Ascending aorta (tissue), 2 donors: ENCODE measurements around the gene ARL8B. TPM values are rescaled to one million over a fixed set of nuclear protein-coding genes. Genes with fewer than 3 reads are reported as not detected.

Experiments
- DNase-seq, 2 donors: peaks; one replicate each; pipeline ENCODE4 v3.0.0-alpha.2; 2019; ENCODE audit warnings: low spot score in 2 of 2
- H3K27ac ChIP-seq, 2 donors: fragments of 200-600 bp; sonication (generic); one replicate each; pipeline ENCODE4 v1.5.1; 2016 to 2017; ENCODE audit warnings: mild to moderate bottlenecking in 1 of 2
- H3K27me3 ChIP-seq: fragments of 200-600 bp; sonication (generic); one replicate; pipeline ENCODE4 v1.5.1; 2017
- H3K36me3 ChIP-seq, 2 donors: fragments of 200-600 bp; sonication (generic); one replicate each; pipeline ENCODE4 v1.5.1; 2016
- H3K4me1 ChIP-seq, 2 donors: fragments of 200-600 bp; sonication (generic); one replicate each; pipeline ENCODE4 v1.5.1; 2016 to 2017; ENCODE audit warnings: mild to moderate bottlenecking in 1 of 2
- H3K4me3 ChIP-seq, 2 donors: fragments of 200-600 bp; sonication (generic); one replicate each; pipeline ENCODE4 v1.5.1; 2016 to 2017; ENCODE audit warnings: mild to moderate bottlenecking in 1 of 2
- H3K9me3 ChIP-seq, 2 donors: fragments of 200-600 bp; sonication (generic); one replicate each; pipeline ENCODE4 v1.5.1; 2016
- intact Hi-C: fragments of 100-400 bp; cut with DNase I; formaldehyde crosslinking; loops from one replicate; pipeline ENCODE4 v1.15.1; 2023
- total RNA-seq: library from RNA; depleted of rRNA; stranded (reverse); fragments of >200 nt; gene quantifications from one replicate; pipeline ENCODE4 v1.1.0, GENCODE V29; 2016
- TF ChIP-seq, protein P1 (sequence below), 3 experiments: fragments of 200-600 bp in 2 of 3; fragments of 450-650 bp in 1 of 3; sonication (generic) in 2 of 3; IDR thresholded peaks; one replicate each; pipeline ENCODE4 v1.5.1; 2016 to 2019; ENCODE audit warnings: antibody characterized with exemption in 3 of 3, mild to moderate bottlenecking in 1 of 3, moderate library complexity in 1 of 3

Gene ARL8B
- total RNA-seq, 1 donor from 2014 or later, result 6.4 TPM

DNA sequence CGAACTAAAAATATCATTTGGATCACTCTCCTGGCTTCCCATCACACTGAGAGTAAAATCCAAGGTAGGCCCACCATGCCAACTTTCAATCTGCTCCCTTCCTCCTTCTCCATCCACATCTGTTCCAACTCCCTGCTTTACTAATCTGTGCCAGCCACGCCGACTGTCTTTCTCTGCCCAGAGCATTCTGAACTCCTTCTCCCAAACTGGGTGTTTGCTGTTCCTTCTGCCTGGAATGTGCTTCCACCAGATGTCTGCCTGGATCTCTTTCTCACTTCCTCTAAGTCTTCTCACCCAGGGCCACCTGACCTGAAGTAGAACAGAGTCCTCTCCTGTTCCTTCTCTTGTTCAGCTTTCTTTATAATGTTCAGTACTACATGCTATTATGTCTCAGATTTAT lies 5.6 kb upstream of the ARL8B start:
- Histone ChIP-seq H3K4me1 (peaks cover 0 to 2% of the 10 kb centered on the region in 2 donors), H3K9me3 (no peaks in the 10 kb centered on the region), H3K27ac (no peak overlapping the region), H3K27me3 (no peaks in the 10 kb centered on the region), H3K36me3 (no peaks in the 10 kb centered on the region), H3K4me3 (no peak overlapping the region)
- DNase-seq, result no peak
- TF ChIP-seq, protein P1, sequence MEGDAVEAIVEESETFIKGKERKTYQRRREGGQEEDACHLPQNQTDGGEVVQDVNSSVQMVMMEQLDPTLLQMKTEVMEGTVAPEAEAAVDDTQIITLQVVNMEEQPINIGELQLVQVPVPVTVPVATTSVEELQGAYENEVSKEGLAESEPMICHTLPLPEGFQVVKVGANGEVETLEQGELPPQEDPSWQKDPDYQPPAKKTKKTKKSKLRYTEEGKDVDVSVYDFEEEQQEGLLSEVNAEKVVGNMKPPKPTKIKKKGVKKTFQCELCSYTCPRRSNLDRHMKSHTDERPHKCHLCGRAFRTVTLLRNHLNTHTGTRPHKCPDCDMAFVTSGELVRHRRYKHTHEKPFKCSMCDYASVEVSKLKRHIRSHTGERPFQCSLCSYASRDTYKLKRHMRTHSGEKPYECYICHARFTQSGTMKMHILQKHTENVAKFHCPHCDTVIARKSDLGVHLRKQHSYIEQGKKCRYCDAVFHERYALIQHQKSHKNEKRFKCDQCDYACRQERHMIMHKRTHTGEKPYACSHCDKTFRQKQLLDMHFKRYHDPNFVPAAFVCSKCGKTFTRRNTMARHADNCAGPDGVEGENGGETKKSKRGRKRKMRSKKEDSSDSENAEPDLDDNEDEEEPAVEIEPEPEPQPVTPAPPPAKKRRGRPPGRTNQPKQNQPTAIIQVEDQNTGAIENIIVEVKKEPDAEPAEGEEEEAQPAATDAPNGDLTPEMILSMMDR (IDR thresholded peaks at IDR 0.05), result no peak
- intact Hi-C loops, result no loop called here

DNA sequence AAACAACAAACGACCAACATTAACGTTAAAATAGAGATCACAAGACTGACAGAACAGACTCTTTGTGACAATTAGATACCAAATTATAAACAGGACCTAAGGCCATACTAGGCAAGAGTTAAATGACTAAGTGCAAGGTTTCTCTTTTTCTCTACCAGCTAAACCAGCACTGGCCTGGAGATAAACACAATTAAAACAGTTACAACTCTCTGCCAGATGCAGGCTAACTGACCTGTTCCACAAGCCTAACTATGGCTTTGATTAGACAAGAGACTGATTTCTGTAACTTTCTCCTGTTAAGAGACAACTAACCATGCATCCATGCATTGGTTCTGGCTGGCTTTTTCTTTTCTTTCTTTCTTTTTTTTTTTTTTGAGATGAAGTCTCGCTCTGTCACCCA lies 1.6 kb upstream of the ARL8B start:
- no peaks in the 10 kb centered on the region for H3K36me3 ChIP-seq
- intact Hi-C loops, result loop anchor here (5.0 kb wide), 3 partner anchors 143 to 818 kb away; partner anchors contain the start of genes BHLHE40 and SETMAR
- peaks cover 0 to 18% of the 10 kb centered on the region in 2 donors for H3K4me1 ChIP-seq
- no peaks in the 10 kb centered on the region for H3K27me3 ChIP-seq
- DNase-seq, result no peak
- no peak overlapping the region for H3K4me3 ChIP-seq
- TF ChIP-seq, protein P1 (IDR thresholded peaks at IDR 0.05), result no peak
- no peak overlapping the region for H3K27ac ChIP-seq
- no peaks in the 10 kb centered on the region for H3K9me3 ChIP-seq

DNA sequence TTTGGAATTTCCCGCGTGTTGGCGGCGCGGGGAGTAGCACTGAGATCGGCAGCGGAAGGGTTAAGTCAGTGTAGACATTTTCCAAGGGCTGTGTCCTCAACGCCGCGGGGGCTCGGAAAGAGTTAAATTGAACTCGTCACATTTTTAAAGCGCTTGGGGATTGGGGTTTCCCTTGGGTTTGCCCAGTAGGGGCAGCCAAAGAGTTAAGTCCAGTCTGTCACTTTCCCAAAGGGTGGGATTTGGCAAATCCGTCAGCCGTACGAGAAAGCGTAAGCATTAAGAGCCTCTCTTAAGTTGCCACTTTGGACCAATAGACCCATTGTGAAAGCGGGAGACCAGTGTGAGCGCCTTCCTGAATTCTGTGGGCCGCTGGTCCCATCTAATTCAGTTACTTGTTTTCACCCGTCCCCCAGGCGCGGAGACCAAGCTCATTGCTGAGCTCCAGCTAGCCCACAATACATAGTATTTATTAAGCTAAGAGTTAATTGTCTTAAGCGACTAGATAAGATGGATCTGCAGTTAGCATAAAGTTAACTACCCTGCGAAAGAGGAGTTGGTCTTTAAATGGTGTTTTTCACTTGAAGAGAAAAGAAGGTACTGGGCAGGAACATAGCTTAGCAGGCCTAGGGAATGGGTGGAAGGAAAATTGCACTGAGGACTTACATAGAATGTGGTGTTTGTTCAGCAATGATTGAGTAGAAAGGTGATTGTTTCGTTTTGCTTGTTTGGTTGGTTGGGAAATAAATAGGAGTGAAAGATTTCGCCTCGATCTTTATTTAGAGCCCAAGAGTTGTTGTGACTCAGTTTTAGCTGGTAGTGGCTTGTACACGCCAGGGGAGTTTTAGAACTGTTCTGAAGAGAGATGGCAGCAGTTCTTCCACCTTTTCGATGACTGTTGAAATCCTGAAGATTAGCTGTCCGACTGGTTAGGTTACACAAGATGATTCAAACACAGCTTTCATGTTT lies 932 bp downstream of the ARL8B start:
- Histone ChIP-seq H3K4me1 (peaks cover 0 to 25% of the 10 kb centered on the region in 2 donors), H3K9me3 (no peaks in the 10 kb centered on the region), H3K4me3 (peak overlapping the region; percentile 87 to 98), H3K36me3 (no peaks in the 10 kb centered on the region), H3K27ac (peak overlapping the region; percentile 92 to 93), H3K27me3 (no peaks in the 10 kb centered on the region)
- TF ChIP-seq, protein P1 (IDR thresholded peaks at IDR 0.05), result peak in 1 of 3 experiments; percentile 4
- intact Hi-C loops, result loop anchor here (1.0 to 5.0 kb wide), 4 partner anchors 64 to 821 kb away; partner anchors contain the start of genes BHLHE40, EDEM1 and SETMAR
- peak in 1 of 2 donors; percentile 74 for DNase-seq

DNA sequence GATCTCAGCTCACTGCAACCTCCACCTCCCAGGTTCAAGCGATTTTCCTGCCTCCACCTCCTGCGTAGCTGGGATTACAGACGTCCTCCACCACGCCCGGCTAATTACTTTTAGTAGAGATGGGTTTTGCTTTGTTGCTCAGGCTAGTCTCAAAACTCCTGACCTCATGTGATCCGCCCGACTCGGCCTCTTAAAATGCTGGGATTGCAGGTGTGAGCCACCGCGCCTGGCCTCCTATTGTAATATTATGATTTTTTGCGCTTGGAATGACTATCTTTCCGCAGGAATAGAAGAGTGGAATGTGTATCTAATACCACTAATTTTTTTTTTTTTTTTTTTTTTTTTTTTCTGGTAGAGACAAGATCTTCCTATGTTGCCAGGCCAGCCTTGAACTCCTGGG lies 1.8 kb downstream of the ARL8B start:
- intact Hi-C loops, result loop anchor here (5.0 kb wide), 3 partner anchors 147 to 822 kb away; partner anchors contain the start of genes BHLHE40 and SETMAR
- Histone ChIP-seq H3K9me3 (no peaks in the 10 kb centered on the region), H3K27ac (no peak overlapping the region), H3K4me1 (peaks cover 0 to 25% of the 10 kb centered on the region in 2 donors), H3K27me3 (no peaks in the 10 kb centered on the region), H3K36me3 (no peaks in the 10 kb centered on the region), H3K4me3 (peak overlapping the region; percentile 87 to 98)
- DNase-seq, result no peak
- TF ChIP-seq, protein P1 (IDR thresholded peaks at IDR 0.05), result no peak

DNA sequence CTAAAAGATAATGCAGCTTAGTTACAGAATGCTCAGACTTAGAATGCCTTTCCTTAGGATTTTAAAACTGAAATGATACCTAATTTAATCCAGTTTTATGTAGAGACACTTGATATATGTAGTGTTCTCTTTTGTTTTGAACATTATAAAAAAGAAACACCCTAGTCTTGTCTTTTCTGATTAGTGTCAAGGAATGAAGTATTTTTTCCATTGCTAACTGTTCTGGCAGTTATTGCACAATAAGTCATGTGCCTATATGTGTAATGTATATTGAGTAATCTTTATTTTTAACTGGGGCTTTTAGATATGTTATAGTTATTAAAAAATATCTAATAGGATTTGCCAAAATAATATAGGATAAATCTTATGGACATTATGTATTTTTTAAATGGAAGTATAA lies 4.5 kb downstream of the ARL8B start:
- H3K4me1 ChIP-seq, result peaks cover 0 to 22% of the 10 kb centered on the region in 2 donors
- TF ChIP-seq, protein P1 (IDR thresholded peaks at IDR 0.05), result no peak
- no peak for DNase-seq
- intact Hi-C loops, result no loop called here
- no peak overlapping the region for H3K27ac ChIP-seq
- no peaks in the 10 kb centered on the region for H3K9me3 ChIP-seq
- no peaks in the 10 kb centered on the region for H3K27me3 ChIP-seq
- peak overlapping the region in 1 of 2 donors; percentile 23 for H3K4me3 ChIP-seq
- no peaks in the 10 kb centered on the region for H3K36me3 ChIP-seq
